Colon (tissue), 2 donors: ENCODE results near the gene FAM50B.

Source experiments
- FAIRE-seq: peaks from 2 replicates; lab custom pipeline; 2012; peaks lifted over from hg19 to GRCh38; lab: Jason Lieb, UNC
- donor health status: control.
- donor health status: control.

The FAM50B gene

GRCh38 chr6:3873051-3873450 is 23.9 kb downstream of the FAM50B start:
- no peak for FAIRE-seq

- no peak for FAIRE-seq
These were observed 24.9 kb downstream of the FAM50B start for GRCh38 chr6:3874069-3874468.

GRCh38 chr6:3875486-3875885 is 26.3 kb downstream of the FAM50B start:
- FAIRE-seq = no peak

GRCh38 chr6:3876101-3876500 is 26.9 kb downstream of the FAM50B start:
- no peak for FAIRE-seq

GRCh38 chr6:3876866-3877265 is 27.7 kb downstream of the FAM50B start:
- FAIRE-seq = no peak

- no peak for FAIRE-seq
These were observed 29.0 kb downstream of the FAM50B start for GRCh38 chr6:3878048-3878666.

- no peak for FAIRE-seq
These were observed 30.2 kb downstream of the FAM50B start for GRCh38 chr6:3879194-3879952.

GRCh38 chr6:3881711-3882421 is 32.7 kb downstream of the FAM50B start:
- no peak for FAIRE-seq

- no peak for FAIRE-seq
These were observed 33.3 kb downstream of the FAM50B start for GRCh38 chr6:3882431-3882830.

- no peak for FAIRE-seq
These were observed 33.7 kb downstream of the FAM50B start for GRCh38 chr6:3882866-3883265.

- FAIRE-seq = no peak
These were observed 35.0 kb downstream of the FAM50B start for GRCh38 chr6:3884007-3884745.

GRCh38 chr6:3885262-3886036 is 36.3 kb downstream of the FAM50B start:
- no peak for FAIRE-seq

GRCh38 chr6:3887150-3887700 is 38.1 kb downstream of the FAM50B start:
- FAIRE-seq = no peak

GRCh38 chr6:3888153-3888957 is 39.2 kb downstream of the FAM50B start:
- no peak for FAIRE-seq

- FAIRE-seq = no peak
These were observed 40.9 kb downstream of the FAM50B start for GRCh38 chr6:3890047-3890446.

GRCh38 chr6:3891883-3892282 is 42.7 kb downstream of the FAM50B start:
- FAIRE-seq = no peak

GRCh38 chr6:3892603-3893002 is 43.4 kb downstream of the FAM50B start:
- FAIRE-seq = no peak

- FAIRE-seq = no peak
These were observed 44.3 kb downstream of the FAM50B start for GRCh38 chr6:3893487-3893886.

- FAIRE-seq = no peak
These were observed 44.7 kb downstream of the FAM50B start for GRCh38 chr6:3893917-3894316.

GRCh38 chr6:3894590-3895311 is 45.6 kb downstream of the FAM50B start:
- FAIRE-seq = no peak
